Subcutaneous abdominal adipose tissue (tissue), 5 donors: ENCODE measurements around the gene LETMD1.
A peak's percentile ranks its signal among the peaks of the same experiment; 100 is the strongest.

Experiments used
- H3K27ac ChIP-seq: one replicate; pipeline ENCODE4 v1.7.0; 2013; ENCODE audit warnings: low read depth, mild to moderate bottlenecking, inconsistent platforms, low read length, moderate library complexity
- H3K27me3 ChIP-seq, 5 donors: one replicate each; pipeline ENCODE4 v1.7.0; 2013; ENCODE audit warnings: low read length in 5 of 5, inconsistent platforms in 1 of 5; ENCODE audit not compliant: control insufficient read depth in 5 of 5, insufficient read depth in 4 of 5
- H3K36me3 ChIP-seq, 5 donors: one replicate each; pipeline ENCODE4 v1.7.0; 2013; ENCODE audit warnings: low read length in 5 of 5; ENCODE audit not compliant: control insufficient read depth in 5 of 5, insufficient read depth in 5 of 5
- H3K4me1 ChIP-seq, 5 donors: one replicate each; pipeline ENCODE4 v1.7.0; 2013; ENCODE audit warnings: low read length in 5 of 5, mild to moderate bottlenecking in 3 of 5, moderate library complexity in 1 of 5; ENCODE audit not compliant: control insufficient read depth in 5 of 5, insufficient read depth in 5 of 5
- H3K4me3 ChIP-seq, 5 donors: one replicate each; pipeline ENCODE4 v1.7.0; 2013; ENCODE audit warnings: low read length in 5 of 5, low read depth in 1 of 5
- H3K9ac ChIP-seq, 5 donors: one replicate each; pipeline ENCODE4 v1.7.0; 2013; ENCODE audit warnings: low read length in 5 of 5, mild to moderate bottlenecking in 4 of 5, moderate library complexity in 3 of 5
- H3K9me3 ChIP-seq, 5 donors: one replicate each; pipeline ENCODE4 v1.7.0; 2013; ENCODE audit warnings: low read length in 5 of 5; ENCODE audit not compliant: control insufficient read depth in 5 of 5
- donor health status: healthy.
- donor health status: healthy.
- donor health status: healthy.
- donor health status: healthy.
- donor health status: healthy.

The LETMD1 gene, protein sequence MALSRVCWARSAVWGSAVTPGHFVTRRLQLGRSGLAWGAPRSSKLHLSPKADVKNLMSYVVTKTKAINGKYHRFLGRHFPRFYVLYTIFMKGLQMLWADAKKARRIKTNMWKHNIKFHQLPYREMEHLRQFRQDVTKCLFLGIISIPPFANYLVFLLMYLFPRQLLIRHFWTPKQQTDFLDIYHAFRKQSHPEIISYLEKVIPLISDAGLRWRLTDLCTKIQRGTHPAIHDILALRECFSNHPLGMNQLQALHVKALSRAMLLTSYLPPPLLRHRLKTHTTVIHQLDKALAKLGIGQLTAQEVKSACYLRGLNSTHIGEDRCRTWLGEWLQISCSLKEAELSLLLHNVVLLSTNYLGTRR

GRCh38 chr12:51047655-51048540 is at the start of gene LETMD1:
Gene LETMD1 (plus strand): TSS chr12:51048327. CDS start chr12:51048357, 30 bp downstream.
- no peaks in the 10 kb centered on the region for H3K9me3 ChIP-seq
- peak within 1 kb of the TSS; percentile 67 to 94 (median 88) for H3K4me3 ChIP-seq
- peaks cover 0 to 15% (median 6%) of the 10 kb centered on the region in 5 donors for H3K36me3 ChIP-seq
- H3K27ac ChIP-seq: peak within 1 kb of the TSS; percentile 95
- H3K27me3 ChIP-seq: no peaks in the 10 kb centered on the region
- H3K9ac ChIP-seq: peak within 1 kb of the TSS; percentile 75 to 97 (median 89)
- peaks cover 7 to 24% (median 22%) of the 10 kb centered on the region in 5 donors for H3K4me1 ChIP-seq

DNA sequence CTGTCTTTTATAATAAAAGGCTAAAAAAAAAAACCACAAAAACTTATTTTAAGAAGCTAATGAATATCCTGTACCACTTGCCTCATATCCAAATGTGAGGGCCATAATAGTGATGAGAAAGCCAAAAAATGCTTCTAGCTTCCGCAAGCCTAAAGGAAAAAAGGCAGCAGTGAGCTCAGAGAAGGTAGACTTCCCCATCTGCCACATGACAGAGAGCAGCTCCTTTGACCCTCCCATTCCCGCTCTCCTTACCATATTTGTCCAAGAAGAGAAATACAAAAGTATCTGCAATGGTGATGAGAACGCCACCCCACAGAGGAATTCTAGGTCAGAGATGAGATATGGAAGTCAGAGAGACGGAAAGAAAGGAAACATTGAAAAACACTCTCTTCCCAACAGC is 49.0 kb upstream of the LETMD1 start:
- no peak overlapping the region for H3K9ac ChIP-seq

DNA sequence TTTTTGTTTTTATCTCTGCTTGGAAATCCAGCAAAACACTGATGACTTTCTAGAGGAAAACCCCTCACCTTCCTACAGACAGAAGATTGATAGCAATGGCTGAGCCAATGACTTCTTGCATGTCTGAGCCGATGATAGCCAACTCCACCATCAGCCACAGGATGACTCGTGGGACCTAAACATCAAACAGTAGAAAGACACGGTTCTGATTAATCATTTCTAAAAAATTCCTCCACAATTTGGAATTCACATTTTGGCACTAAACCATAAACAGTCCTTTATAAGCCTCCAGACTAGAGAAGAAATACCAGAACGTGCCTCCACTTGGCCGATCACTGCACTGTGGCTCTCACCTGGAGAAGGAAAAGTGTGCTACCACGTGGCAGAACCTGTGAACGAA is 47.9 kb upstream of the LETMD1 start:
- Histone ChIP-seq H3K9me3 (no peaks in the 10 kb centered on the region), H3K36me3 (peaks cover 18 to 60% (median 39%) of the 10 kb centered on the region in 5 donors)

More for the DNA sequence above, 49.0 kb upstream of the LETMD1 start:
- Histone ChIP-seq H3K27ac (no peak overlapping the region), H3K4me1 (peaks cover 0 to 7% (median 4%) of the 10 kb centered on the region in 5 donors), H3K4me3 (no peak overlapping the region), H3K36me3 (peaks cover 18 to 60% (median 40%) of the 10 kb centered on the region in 5 donors), H3K9me3 (no peaks in the 10 kb centered on the region), H3K27me3 (no peaks in the 10 kb centered on the region)

GRCh38 chr12:51001799-51002198 is 46.3 kb upstream of the LETMD1 start:
- H3K9me3 ChIP-seq: no peaks in the 10 kb centered on the region
- H3K27me3 ChIP-seq: no peaks in the 10 kb centered on the region
- H3K27ac ChIP-seq: no peak overlapping the region
- H3K36me3 ChIP-seq: peaks cover 15 to 55% (median 33%) of the 10 kb centered on the region in 5 donors
- H3K9ac ChIP-seq: no peak overlapping the region
- peaks cover 0 to 7% (median 4%) of the 10 kb centered on the region in 5 donors for H3K4me1 ChIP-seq
- no peak overlapping the region for H3K4me3 ChIP-seq

More for the DNA sequence above, 47.9 kb upstream of the LETMD1 start:
- Histone ChIP-seq H3K4me1 (peaks cover 0 to 7% (median 4%) of the 10 kb centered on the region in 5 donors), H3K9ac (no peak overlapping the region), H3K4me3 (no peak overlapping the region), H3K27ac (no peak overlapping the region), H3K27me3 (no peaks in the 10 kb centered on the region)

- Histone ChIP-seq H3K36me3 (peaks cover 10 to 53% (median 29%) of the 10 kb centered on the region in 5 donors), H3K4me3 (no peak overlapping the region), H3K27ac (no peak overlapping the region)
Measured at GRCh38 chr12:51004504-51004903, 43.6 kb upstream of the LETMD1 start.

DNA sequence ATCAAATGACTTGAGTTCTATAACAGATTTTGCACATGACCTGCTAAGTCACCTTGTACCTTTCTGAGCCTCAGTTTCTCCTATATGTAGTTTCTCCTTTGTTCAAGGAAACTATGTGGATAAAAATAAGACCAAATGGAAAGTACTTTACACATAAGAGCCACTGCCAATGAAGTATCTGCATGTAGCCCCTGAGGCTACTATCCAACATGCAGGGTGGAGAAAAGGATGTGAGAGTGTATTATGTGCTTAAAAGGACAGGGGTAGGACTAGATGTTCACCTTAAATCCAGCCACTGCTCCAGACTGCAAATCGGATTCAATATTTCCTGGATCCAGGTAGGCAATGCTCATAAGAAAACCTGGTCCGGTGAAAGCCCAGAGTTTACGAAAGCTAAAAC is 43.1 kb upstream of the LETMD1 start:
- no peaks in the 10 kb centered on the region for H3K27me3 ChIP-seq
- no peak overlapping the region for H3K4me3 ChIP-seq
- H3K27ac ChIP-seq: no peak overlapping the region
- H3K9me3 ChIP-seq: no peaks in the 10 kb centered on the region
- H3K9ac ChIP-seq: no peak overlapping the region
- peaks cover 0 to 5% (median 0%) of the 10 kb centered on the region in 5 donors for H3K4me1 ChIP-seq
- H3K36me3 ChIP-seq: peaks cover 10 to 52% (median 28%) of the 10 kb centered on the region in 5 donors

More at GRCh38 chr12:51004504-51004903, 43.6 kb upstream of the LETMD1 start:
- no peaks in the 10 kb centered on the region for H3K27me3 ChIP-seq
- peaks cover 0 to 3% (median 0%) of the 10 kb centered on the region in 5 donors for H3K4me1 ChIP-seq
- H3K9me3 ChIP-seq: no peaks in the 10 kb centered on the region
- no peak overlapping the region for H3K9ac ChIP-seq

- peaks cover 0 to 5% (median 0%) of the 10 kb centered on the region in 5 donors for H3K4me1 ChIP-seq
- H3K4me3 ChIP-seq: no peak overlapping the region
- no peaks in the 10 kb centered on the region for H3K9me3 ChIP-seq
- H3K27me3 ChIP-seq: no peaks in the 10 kb centered on the region
- H3K27ac ChIP-seq: no peak overlapping the region
- peaks cover 10 to 45% (median 23%) of the 10 kb centered on the region in 5 donors for H3K36me3 ChIP-seq
- no peak overlapping the region for H3K9ac ChIP-seq
Measured at GRCh38 chr12:51005671-51006070, 42.5 kb upstream of the LETMD1 start.

GRCh38 chr12:51008329-51009055 is 39.6 kb upstream of the LETMD1 start:
- Histone ChIP-seq H3K4me3 (peak overlapping the region in 1 of 5 donors; percentile 42), H3K9me3 (no peaks in the 10 kb centered on the region), H3K27me3 (no peaks in the 10 kb centered on the region), H3K4me1 (peaks cover 0 to 12% (median 0%) of the 10 kb centered on the region in 5 donors), H3K9ac (peak overlapping the region in 3 of 5 donors; percentile 10 to 35 (median 25)), H3K36me3 (peaks cover 10 to 31% (median 20%) of the 10 kb centered on the region in 5 donors), H3K27ac (peak overlapping the region; percentile 16)

DNA sequence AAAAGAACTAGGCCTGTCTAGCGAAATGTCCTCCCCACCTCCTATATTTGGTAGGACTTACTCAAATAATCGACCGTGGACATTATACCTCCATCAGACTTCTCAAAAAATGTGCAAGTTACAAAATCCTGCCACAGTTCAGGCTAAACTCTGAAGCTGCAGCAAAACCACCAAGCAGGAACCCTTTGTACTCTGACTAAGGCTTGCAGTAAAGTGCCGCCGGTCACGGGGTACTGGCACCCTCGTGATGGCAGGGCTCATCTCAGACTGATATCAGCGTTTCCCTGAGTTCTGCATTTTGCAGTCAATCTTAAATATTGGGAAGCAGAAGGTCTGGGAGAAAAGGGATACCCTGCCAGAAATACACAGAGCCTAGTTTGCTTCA is 39.1 kb upstream of the LETMD1 start:
- Histone ChIP-seq H3K4me3 (peak overlapping the region in 1 of 5 donors; percentile 42), H3K27ac (peak overlapping the region; percentile 16), H3K36me3 (peaks cover 10 to 31% (median 20%) of the 10 kb centered on the region in 5 donors), H3K27me3 (no peaks in the 10 kb centered on the region), H3K9ac (peak overlapping the region in 1 of 5 donors; percentile 25), H3K4me1 (peaks cover 0 to 12% (median 0%) of the 10 kb centered on the region in 5 donors), H3K9me3 (no peaks in the 10 kb centered on the region)
